ENCODE results near the gene PSPC1.
"Not testable (repeated sequence)": the region's sequence is repeated elsewhere in the genome, so short reads cannot be mapped to it uniquely, and the experiment has no call there.

The PSPC1 gene

GRCh38 chr13:19763618-19764017 is 19.1 kb downstream of the PSPC1 start:
- no peak for DNase-seq (ENCODE audit: low read depth)

- DNase-seq (ENCODE audit: low read depth): no peak
These were observed 23.1 kb downstream of the PSPC1 start for GRCh38 chr13:19759669-19760068.

- no peak for DNase-seq (ENCODE audit: low read depth)
These were observed 40.1 kb downstream of the PSPC1 start for GRCh38 chr13:19742643-19743042.

- DNase-seq (ENCODE audit: low read depth): no peak
These were observed 44.7 kb downstream of the PSPC1 start for GRCh38 chr13:19737844-19738557.

- DNase-seq (ENCODE audit: low read depth): no peak
These were observed 56.1 kb downstream of the PSPC1 start for GRCh38 chr13:19726611-19727010.

- no peak for DNase-seq (ENCODE audit: low read depth)
These were observed 57.4 kb downstream of the PSPC1 start for GRCh38 chr13:19725320-19725719.

GRCh38 chr13:19720039-19720438 is 62.7 kb downstream of the PSPC1 start:
- no peak for DNase-seq (ENCODE audit: low read depth)

- DNase-seq (ENCODE audit: low read depth): no peak
These were observed 69.4 kb downstream of the PSPC1 start for GRCh38 chr13:19713186-19713965.

GRCh38 chr13:19709782-19710181 is 73.0 kb downstream of the PSPC1 start:
- DNase-seq (ENCODE audit: low read depth): not testable (repeated sequence)

- not testable (repeated sequence) for DNase-seq (ENCODE audit: low read depth)
These were observed 73.7 kb downstream of the PSPC1 start for GRCh38 chr13:19709039-19709438.

- DNase-seq (ENCODE audit: low read depth): not testable (repeated sequence)
These were observed 78.5 kb downstream of the PSPC1 start for GRCh38 chr13:19704256-19704655.

GRCh38 chr13:19701619-19702018 is 81.1 kb downstream of the PSPC1 start:
- DNase-seq (ENCODE audit: low read depth): not testable (repeated sequence)

GRCh38 chr13:19700963-19701362 is 81.8 kb downstream of the PSPC1 start:
- DNase-seq (ENCODE audit: low read depth): not testable (repeated sequence)

GRCh38 chr13:19695829-19696228 is 86.9 kb downstream of the PSPC1 start:
- no peak for DNase-seq (ENCODE audit: low read depth)

GRCh38 chr13:19695428-19695827 is 87.3 kb downstream of the PSPC1 start:
- DNase-seq (ENCODE audit: low read depth): no peak

GRCh38 chr13:19691447-19691846 is 91.3 kb downstream of the PSPC1 start:
- not testable (repeated sequence) for DNase-seq (ENCODE audit: low read depth)

- DNase-seq (ENCODE audit: low read depth): no peak
These were observed 97.3 kb downstream of the PSPC1 start for GRCh38 chr13:19685437-19685836.

- DNase-seq (ENCODE audit: low read depth): no peak
These were observed 97.7 kb downstream of the PSPC1 start for GRCh38 chr13:19685034-19685433.

- no peak for DNase-seq (ENCODE audit: low read depth)
These were observed 101.2 kb downstream of the PSPC1 start for GRCh38 chr13:19681517-19681916.

- no peak for DNase-seq (ENCODE audit: low read depth)
These were observed 102.0 kb downstream of the PSPC1 start for GRCh38 chr13:19680751-19681150.

GRCh38 chr13:19676168-19676567 is 106.6 kb downstream of the PSPC1 start:
- no peak for DNase-seq (ENCODE audit: low read depth)

- no peak for DNase-seq (ENCODE audit: low read depth)
These were observed 107.8 kb downstream of the PSPC1 start for GRCh38 chr13:19674898-19675297.
